K562 (cell line): ENCODE measurements around the gene CD34. TPM values are rescaled to one million over a fixed set of nuclear protein-coding genes. Genes with fewer than 3 reads are reported as not detected.

ENCODE experiments used
- CXXC5 ChIP-seq: fragments of 250-450 bp; sonication (Bioruptor Pico); IDR thresholded peaks from 2 replicates; pipeline ENCODE4 v1.8.0; 2022; ENCODE audit warnings: inconsistent platforms, mild to moderate bottlenecking, moderate library complexity
- KDM2B ChIP-seq: fragments of 250-450 bp; sonication (Bioruptor Pico); IDR thresholded peaks from 2 replicates; pipeline ENCODE4 v1.8.0; 2021; ENCODE audit warnings: mild to moderate bottlenecking, moderate library complexity
- KDM4B ChIP-seq, 2 experiments: fragments of 450-650 bp in 1 of 2; sonication (generic) in 1 of 2; IDR thresholded peaks; 2 replicates each; pipeline ENCODE4 v1.6.1; 2016 to 2017; ENCODE audit warnings: borderline replicate concordance in 2 of 2, antibody characterized with exemption in 1 of 2, low read depth in 1 of 2, mild to moderate bottlenecking in 1 of 2
- MBD2 ChIP-seq: sonication (generic); IDR thresholded peaks from 2 replicates; pipeline ENCODE4 v1.6.1; 2016; ENCODE audit warnings: low read depth, borderline replicate concordance
- MCM3 ChIP-seq: fragments of 450-650 bp; IDR thresholded peaks from 2 replicates; pipeline ENCODE4 v1.6.1; 2016
- MED1 ChIP-seq: sonication (generic); formaldehyde crosslinking; IDR thresholded peaks from 2 replicates; pipeline ENCODE4 v1.8.1; 2023; ENCODE audit warnings: missing genetic modification reagents, borderline replicate concordance
- MEF2D ChIP-seq: conservative IDR thresholded peaks from 2 replicates; pipeline ENCODE4 v1.6.1; 2016; ENCODE audit warnings: low read depth, missing genetic modification characterization, missing compliant biosample characterization
- MTA1 ChIP-seq: fragments of 450-650 bp; IDR thresholded peaks from 2 replicates; pipeline ENCODE4 v1.6.1; 2017; ENCODE audit warnings: borderline replicate concordance
- MYBL2 ChIP-seq, 2 experiments: fragments of 450-650 bp in 1 of 2; sonication (generic) in 1 of 2; formaldehyde crosslinking in 1 of 2; IDR thresholded peaks; 2 replicates each; pipeline versions ENCODE4 v1.6.1 to v1.8.1; 2017 to 2022; ENCODE audit warnings: borderline replicate concordance in 1 of 2, inconsistent platforms in 1 of 2, low read depth in 1 of 2, mild to moderate bottlenecking in 1 of 2, missing genetic modification reagents in 1 of 2, moderate library complexity in 1 of 2
- POLR2H ChIP-seq: IDR thresholded peaks from 2 replicates; pipeline ENCODE4 v1.6.1; 2016; ENCODE audit warnings: missing genetic modification characterization, low read depth, mild to moderate bottlenecking, control low read depth, missing compliant biosample characterization, moderate library complexity
- PRMT5 ChIP-seq: sonication (generic); formaldehyde crosslinking; IDR thresholded peaks from 2 replicates; pipeline ENCODE4 v1.5.0; 2020; ENCODE audit warnings: missing genetic modification reagents
- RBM15 ChIP-seq: fragments of 200-400 bp; formaldehyde crosslinking; IDR thresholded peaks from 2 replicates; pipeline ENCODE4 v1.6.1; 2018; ENCODE audit warnings: mild to moderate bottlenecking, low read length, moderate library complexity; ENCODE audit not compliant: insufficient read depth
- SRSF3 ChIP-seq: fragments of 200-400 bp; formaldehyde crosslinking; IDR thresholded peaks from 2 replicates; pipeline ENCODE4 v1.6.1; 2016; ENCODE audit warnings: mild to moderate bottlenecking, low read length, moderate library complexity; ENCODE audit not compliant: insufficient read depth
- TRIM24 ChIP-seq, 2 experiments: fragments of 450-650 bp; IDR thresholded peaks; 2 replicates each; pipeline ENCODE4 v1.6.1; 2016
- ZFP30 ChIP-seq: fragments of 250-450 bp; sonication (Bioruptor Pico); IDR thresholded peaks from 2 replicates; pipeline ENCODE4 v1.8.0; 2022; ENCODE audit warnings: moderate library complexity, mild to moderate bottlenecking, inconsistent platforms, borderline replicate concordance
- ZNF316 ChIP-seq: fragments of 450-650 bp; IDR thresholded peaks from 2 replicates; pipeline ENCODE4 v1.6.1; 2016
- polyA plus RNA-seq, 8 experiments: library from polyadenylated mRNA; depleted of rRNA in 4 of 8; stranded (reverse) in 5 of 8; unstranded in 3 of 8; fragments of >200 nt; fragmentation: Nextera tagmentation in 2 of 8; fragmentation: Illumina TruSeq in 1 of 8; extraction: Ambion mirVana in 2 of 8; extraction: Trizol in 1 of 8; gene quantifications; 2 replicates each; pipeline versions ENCODE4 v1.2.1 to v1.2.3, GENCODE V29; 2011 to 2014; ENCODE audit warnings: inconsistent platforms in 1 of 8, missing spikeins in 1 of 8
- total RNA-seq, 7 experiments: library from RNA; depleted of rRNA in 6 of 7; stranded (reverse); fragments of >200 nt in 6 of 7; fragmentation: Illumina TruSeq in 2 of 7; extraction: Trizol in 2 of 7; gene quantifications; 2 replicates each; pipeline versions ENCODE4 v1.2.1 to v1.2.3, GENCODE V29; 2011 to 2021; ENCODE audit warnings: low replicate concordance in 1 of 7
- TF ChIP-seq, protein P1 (sequence below): fragments of 450-650 bp; formaldehyde crosslinking; IDR thresholded peaks from 2 replicates; pipeline ENCODE4 v1.4.0; 2022; ENCODE audit warnings: mild to moderate bottlenecking, moderate library complexity
- TF ChIP-seq, protein P2 (sequence below): sonication (generic); formaldehyde crosslinking; IDR thresholded peaks from 2 replicates; pipeline ENCODE4 v1.8.0; 2022; ENCODE audit warnings: missing genetic modification reagents, mild to moderate bottlenecking, moderate library complexity, borderline replicate concordance
- TF ChIP-seq, protein P3 (sequence below), 3 experiments: fragments of 200-800 bp in 1 of 3; sonication (Bioruptor generic) in 1 of 3; sonication (generic) in 1 of 3; formaldehyde crosslinking in 1 of 3; IDR thresholded peaks; 2 replicates each; pipeline versions ENCODE4 v1.6.1 to v1.8.0; 2016 to 2022; ENCODE audit warnings: mild to moderate bottlenecking in 2 of 3, missing compliant biosample characterization in 2 of 3, missing genetic modification characterization in 2 of 3, missing genetic modification reagents in 1 of 3

CD34 gene
- total and polyA plus RNA-seq, 9 of the 15 experiments (the other 6 are each of a cell fraction or from before 2014, with no cell fraction given) = not detected

DNA sequence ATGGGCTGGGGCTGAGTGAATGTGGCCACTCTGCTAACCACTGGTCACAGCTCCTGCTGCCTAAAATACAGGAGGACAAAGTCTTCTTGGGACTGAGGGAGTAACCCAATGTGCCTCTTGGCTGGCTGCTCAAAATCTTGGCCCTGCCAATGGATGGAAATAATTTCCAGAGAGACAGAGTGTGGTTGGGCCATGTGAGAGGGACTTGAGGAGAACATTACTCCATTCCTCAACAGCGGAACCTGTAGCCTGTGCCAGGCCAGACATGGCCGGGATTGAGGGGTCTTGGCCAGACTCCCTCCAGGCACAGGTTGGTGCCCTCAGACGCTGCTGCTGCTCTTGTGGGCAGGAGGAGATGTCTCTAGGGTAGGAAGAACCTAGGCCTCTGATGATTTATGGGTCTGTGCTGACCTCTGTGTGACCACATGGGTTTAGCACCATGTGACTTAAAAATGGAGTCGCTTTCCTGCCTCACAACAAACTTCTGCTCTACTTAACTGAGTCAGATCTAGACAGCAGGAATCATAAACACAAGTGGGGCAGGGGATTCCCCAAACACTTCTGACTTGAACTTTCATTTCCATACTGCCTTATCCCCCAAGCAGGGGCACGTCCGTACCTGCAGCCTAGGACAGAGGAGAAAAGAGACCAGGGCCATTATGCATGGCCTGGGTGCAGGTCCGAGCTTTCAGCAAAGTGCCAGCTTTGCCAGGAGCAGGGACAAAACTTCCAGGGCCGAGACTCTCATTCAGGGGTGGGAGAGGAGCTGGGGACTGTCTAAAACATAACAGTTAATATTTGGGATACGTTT lies 79.2 kb downstream of the CD34 start (continued):
- TF ChIP-seq SRSF3 (no peak), MTA1 (no peak), MYBL2 (IDR thresholded peaks at IDR 0.05; ENCODE audit: low read depth) (no peak), MYBL2 (CRISPR knock-in tag; IDR thresholded peaks at IDR 0.05; ENCODE audit: borderline replicate concordance) (no peak), POLR2H (tag) (no peak), TRIM24 (IDR thresholded peaks at IDR 0.05) (no peak), MBD2 (no peak), MCM3 (no peak), MEF2D (tag) (peak; percentile 39; the same call in 1 of the 2 replicates), CXXC5 (CRISPR knock-in tag) (peak; percentile 22; the same call in 1 of the 2 replicates), MED1 (CRISPR knock-in tag) (no peak), ZNF316 (no peak), KDM2B (CRISPR knock-in tag) (no peak), PRMT5 (CRISPR knock-in tag) (no peak), KDM4B (IDR thresholded peaks at IDR 0.05; ENCODE audit: borderline replicate concordance in 2 of 2, low read depth in 1 of 2) (no peak), RBM15 (no peak), ZFP30 (no peak)
- TF ChIP-seq, protein P1, sequence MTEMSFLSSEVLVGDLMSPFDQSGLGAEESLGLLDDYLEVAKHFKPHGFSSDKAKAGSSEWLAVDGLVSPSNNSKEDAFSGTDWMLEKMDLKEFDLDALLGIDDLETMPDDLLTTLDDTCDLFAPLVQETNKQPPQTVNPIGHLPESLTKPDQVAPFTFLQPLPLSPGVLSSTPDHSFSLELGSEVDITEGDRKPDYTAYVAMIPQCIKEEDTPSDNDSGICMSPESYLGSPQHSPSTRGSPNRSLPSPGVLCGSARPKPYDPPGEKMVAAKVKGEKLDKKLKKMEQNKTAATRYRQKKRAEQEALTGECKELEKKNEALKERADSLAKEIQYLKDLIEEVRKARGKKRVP (CRISPR knock-in tag) = no peak
- TF ChIP-seq, protein P2, sequence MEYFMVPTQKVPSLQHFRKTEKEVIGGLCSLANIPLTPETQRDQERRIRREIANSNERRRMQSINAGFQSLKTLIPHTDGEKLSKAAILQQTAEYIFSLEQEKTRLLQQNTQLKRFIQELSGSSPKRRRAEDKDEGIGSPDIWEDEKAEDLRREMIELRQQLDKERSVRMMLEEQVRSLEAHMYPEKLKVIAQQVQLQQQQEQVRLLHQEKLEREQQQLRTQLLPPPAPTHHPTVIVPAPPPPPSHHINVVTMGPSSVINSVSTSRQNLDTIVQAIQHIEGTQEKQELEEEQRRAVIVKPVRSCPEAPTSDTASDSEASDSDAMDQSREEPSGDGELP (CRISPR knock-in tag) = no peak
- TF ChIP-seq, protein P3, sequence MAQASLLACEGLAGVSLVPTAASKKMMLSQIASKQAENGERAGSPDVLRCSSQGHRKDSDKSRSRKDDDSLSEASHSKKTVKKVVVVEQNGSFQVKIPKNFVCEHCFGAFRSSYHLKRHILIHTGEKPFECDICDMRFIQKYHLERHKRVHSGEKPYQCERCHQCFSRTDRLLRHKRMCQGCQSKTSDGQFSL (CRISPR knock-in tag; IDR thresholded peaks at IDR 0.05) = no peak
- TF ChIP-seq, protein P3 (tag; IDR thresholded peaks at IDR 0.05) = no peak
